ENCODE results near the gene NME9. TPM values are rescaled to one million over a fixed set of nuclear protein-coding genes. Genes with fewer than 3 reads are reported as not detected.

The NME9 gene
- total and polyA plus RNA-seq, 2 donors (not counting 3 experiments of a cell fraction or from before 2014, with no cell fraction given), result 0.08 TPM; not detected in 1

DNA sequence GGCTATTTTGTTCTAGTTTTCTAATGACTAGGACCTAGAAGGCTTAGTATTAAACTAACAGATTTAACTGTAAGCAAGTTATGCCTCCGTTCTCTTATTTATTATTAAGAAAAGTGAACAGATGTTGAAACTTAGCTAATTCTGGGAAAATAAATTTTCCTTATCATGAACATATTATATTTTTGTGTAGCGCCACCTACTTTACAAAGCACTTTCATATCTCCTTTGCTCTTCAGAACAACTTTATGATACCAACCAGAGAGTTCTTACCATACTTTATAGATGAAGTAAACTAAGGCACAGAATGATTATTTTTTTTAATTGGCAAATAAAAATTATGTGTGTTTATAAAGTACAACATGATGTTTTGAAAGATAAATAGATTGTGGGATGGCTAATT, 59.4 kb downstream of the NME9 start:
- Histone ChIP-seq H3K9ac (replicated peaks; ENCODE audit: extremely low read depth, insufficient read depth, low read length) (no peak overlapping the region), H4K20me1 (replicated peaks; ENCODE audit: control insufficient read depth, extremely low read depth, insufficient read depth, low read length) (no peaks in the 10 kb centered on the region), H3K36me3 (ENCODE audit: control insufficient read depth in 2 of 2, extremely low read depth in 1 of 2, insufficient read depth in 2 of 2, low read length in 2 of 2) (peaks cover 10 to 13% of the 10 kb centered on the region in 2 experiments), H3K9me1 (replicated peaks; ENCODE audit: control insufficient read depth, extremely low read depth, insufficient read depth, low read length) (no peaks in the 10 kb centered on the region), H3K79me2 (ENCODE audit: control insufficient read depth, insufficient read depth, low read length) (no peaks in the 10 kb centered on the region), H3K4me3 (replicated peaks in 1 of 3; ENCODE audit: insufficient read depth in 1 of 3, low read depth in 1 of 3, low read length in 3 of 3) (no peak overlapping the region), H3K27ac (ENCODE audit: insufficient read depth, low read depth, low read length) (no peak overlapping the region), H3K27me3 (ENCODE audit: control insufficient read depth in 2 of 2, insufficient read depth in 2 of 2, low read length in 2 of 2) (no peaks in the 10 kb centered on the region), H2AFZ (ENCODE audit: low read depth, low read length) (no peak overlapping the region), H3K9me3 (replicated peaks; ENCODE audit: control insufficient read depth, insufficient read depth, low read length) (no peaks in the 10 kb centered on the region), H3K4me2 (ENCODE audit: insufficient read depth, low read length) (no peak overlapping the region), H3K4me1 (ENCODE audit: control insufficient read depth, extremely low read depth, insufficient read depth, low read length) (no peaks in the 10 kb centered on the region)
- DNase-seq (ENCODE audit: low read depth, low spot score), result no peak
- dilution Hi-C loops (cut with MboI; ENCODE audit: extremely low pct_ligation_motif_present, low sequenced_read_pairs), result no loop called here
- CTCF ChIA-PET, result interaction anchor here (0.7 to 2.7 kb wide), 7 partner anchors 11 to 143 kb away, joined by 3 to 11 read pairs (median 4); partner anchors contain the start of gene ARMC8
- TF ChIP-seq EZH2 (IDR thresholded peaks at IDR 0.05; ENCODE audit: borderline replicate concordance, low read depth, low read length, severe bottlenecking), result no peak
- TF ChIP-seq JUN (IDR thresholded peaks at IDR 0.05; ENCODE audit: borderline replicate concordance, insufficient read depth, insufficient read length, low read depth), result no peak
- TF ChIP-seq FOS (IDR thresholded peaks at IDR 0.05; ENCODE audit: borderline replicate concordance, insufficient read depth, low read length), result no peak
- no peak for TF ChIP-seq POLR2AphosphoS5 (IDR thresholded peaks at IDR 0.05; ENCODE audit: insufficient read depth, low read depth, low read length)
- TF ChIP-seq POLR2A (IDR thresholded peaks at IDR 0.05; ENCODE audit: low read depth, low read length), result no peak
- no peak for TF ChIP-seq MAX (IDR thresholded peaks at IDR 0.05; ENCODE audit: insufficient read depth, insufficient read length)
- TF ChIP-seq GATA2 (IDR thresholded peaks at IDR 0.05; ENCODE audit: insufficient read depth, insufficient read length, low read depth, low read length), result no peak
- no peak for TF ChIP-seq CTCF (IDR thresholded peaks at IDR 0.05; ENCODE audit: extremely low read depth in 1 of 2, insufficient read depth in 1 of 2, low read depth in 1 of 2, low read length in 2 of 2)
- TF ChIP-seq MYC (IDR thresholded peaks at IDR 0.05; ENCODE audit: low read depth, low read length), result no peak
- POLR2A ChIA-PET, result no interaction called here
- no TSS peak for BruUV-seq (replicated peaks)
- no peak for FAIRE-seq
- intact Hi-C loops (cut with micrococcal nuclease), result no loop called here

Data from endothelial cell of umbilical vein (primary cell).